Lung (tissue), 12 donors: ENCODE data around the gene UBE2O. TPM values are rescaled to one million over a fixed set of nuclear protein-coding genes. Genes with fewer than 3 reads are reported as not detected.

ENCODE experiments used
- ATAC-seq: fragments of 200-7000 bp; cut with Tn5 transposase; one replicate; pipeline ENCODE4 v1.9.1; 2020; ENCODE audit warnings: moderate number of reproducible peaks; ENCODE audit not compliant: insufficient read depth, low FRiP score
- DNase-seq, 3 donors: peaks; one replicate each; pipeline ENCODE4 v3.0.0-alpha.2; 2013 to 2017
- H3K27ac ChIP-seq, 2 donors: one replicate each; pipeline ENCODE4 v1.5.1; 2013; ENCODE audit warnings: mild to moderate bottlenecking in 2 of 2, moderate library complexity in 2 of 2, control low read depth in 1 of 2, inconsistent platforms in 1 of 2, low read depth in 1 of 2, low read length in 1 of 2
- H3K27me3 ChIP-seq, 3 donors: one replicate each; pipeline ENCODE4 v1.5.1; 2013; ENCODE audit warnings: low read length in 2 of 3; ENCODE audit not compliant: control insufficient read depth in 3 of 3, insufficient read depth in 3 of 3
- H3K36me3 ChIP-seq, 4 donors: one replicate each; pipeline ENCODE4 v1.5.1; 2013; ENCODE audit warnings: low read length in 4 of 4, mild to moderate bottlenecking in 1 of 4, moderate library complexity in 1 of 4; ENCODE audit not compliant: control insufficient read depth in 4 of 4, insufficient read depth in 4 of 4
- H3K4me1 ChIP-seq, 5 donors: one replicate each; pipeline ENCODE4 v1.5.1; 2013; ENCODE audit warnings: low read length in 5 of 5, mild to moderate bottlenecking in 2 of 5, moderate library complexity in 1 of 5; ENCODE audit not compliant: control insufficient read depth in 5 of 5, insufficient read depth in 5 of 5
- H3K4me3 ChIP-seq: one replicate; pipeline ENCODE4 v1.5.1; 2013; ENCODE audit warnings: mild to moderate bottlenecking, control low read depth, moderate library complexity
- H3K9ac ChIP-seq, 2 donors: one replicate each; pipeline ENCODE4 v1.5.1; 2013; ENCODE audit warnings: low read length in 2 of 2, control low read depth in 1 of 2; ENCODE audit not compliant: insufficient read depth in 1 of 2
- H3K9me3 ChIP-seq, 4 donors: one replicate each; pipeline ENCODE4 v1.5.1; 2013; ENCODE audit warnings: low read length in 3 of 4, mild to moderate bottlenecking in 1 of 4, moderate library complexity in 1 of 4; ENCODE audit not compliant: control insufficient read depth in 4 of 4, insufficient read depth in 3 of 4
- WGBS, 2 donors: extraction: QIAGEN DNeasy Blood & Tissue Kit; methylation state at CpG; one replicate each; pipeline ENCODE4 v1.1.7; 2013; 5-methylcytosine and 5-hydroxymethylcytosine counted together
- polyA plus RNA-seq, 2 donors: library from polyadenylated mRNA; stranded (reverse); fragments of 200-250 nt; gene quantifications; one replicate each; pipeline ENCODE4 v1.2.1, GENCODE V29; 2013
- total RNA-seq, 2 donors: library from RNA; depleted of rRNA in 1 of 2; stranded (reverse); fragments of >200 nt in 1 of 2; gene quantifications; one replicate each; pipeline ENCODE4 v1.2.1, GENCODE V29; 2014 to 2021
- TF ChIP-seq, protein P1 (sequence below): IDR thresholded peaks from 2 replicates; pipeline ENCODE4 v1.5.1; 2012; ENCODE audit warnings: mild to moderate bottlenecking; ENCODE audit errors: control extremely low read depth, extremely low read depth
- donor health status: control.
- donor health status: control.
- donor health status: Bipolar disorder and iron deficiency.
- donor health status: healthy.
- donor health status: DM: yes; HTN: yes; CAD: no.

The UBE2O gene
- total and polyA plus RNA-seq, 4 donors, result 10.8 to 24.6 (median 17.7) TPM

DNA sequence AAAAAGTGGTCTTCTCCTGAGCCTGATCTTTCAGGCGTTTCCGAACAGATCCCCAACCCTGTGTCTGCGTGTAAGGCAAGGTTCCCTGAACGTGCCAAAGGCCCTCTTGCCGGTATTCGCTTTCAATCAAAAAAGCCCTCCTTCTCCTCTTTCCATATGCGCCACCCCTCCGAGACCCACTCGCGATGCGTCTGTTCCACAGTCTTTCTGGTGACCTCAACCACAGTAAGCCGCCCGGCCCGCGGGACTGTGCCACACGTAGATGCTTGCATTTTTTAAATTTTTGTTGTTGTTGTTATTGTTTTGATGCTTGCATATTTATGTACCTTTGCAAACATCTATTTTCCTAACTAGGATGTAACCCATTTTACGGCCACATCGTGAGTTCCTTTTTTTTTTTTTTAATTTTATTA lies 98.6 kb downstream of the UBE2O start:
- no peaks in the 10 kb centered on the region for H3K36me3 ChIP-seq
- H3K4me3 ChIP-seq, result peak overlapping the region; percentile 82
- H3K9ac ChIP-seq, result no peak overlapping the region
- no peaks in the 10 kb centered on the region for H3K9me3 ChIP-seq
- TF ChIP-seq, protein P1, sequence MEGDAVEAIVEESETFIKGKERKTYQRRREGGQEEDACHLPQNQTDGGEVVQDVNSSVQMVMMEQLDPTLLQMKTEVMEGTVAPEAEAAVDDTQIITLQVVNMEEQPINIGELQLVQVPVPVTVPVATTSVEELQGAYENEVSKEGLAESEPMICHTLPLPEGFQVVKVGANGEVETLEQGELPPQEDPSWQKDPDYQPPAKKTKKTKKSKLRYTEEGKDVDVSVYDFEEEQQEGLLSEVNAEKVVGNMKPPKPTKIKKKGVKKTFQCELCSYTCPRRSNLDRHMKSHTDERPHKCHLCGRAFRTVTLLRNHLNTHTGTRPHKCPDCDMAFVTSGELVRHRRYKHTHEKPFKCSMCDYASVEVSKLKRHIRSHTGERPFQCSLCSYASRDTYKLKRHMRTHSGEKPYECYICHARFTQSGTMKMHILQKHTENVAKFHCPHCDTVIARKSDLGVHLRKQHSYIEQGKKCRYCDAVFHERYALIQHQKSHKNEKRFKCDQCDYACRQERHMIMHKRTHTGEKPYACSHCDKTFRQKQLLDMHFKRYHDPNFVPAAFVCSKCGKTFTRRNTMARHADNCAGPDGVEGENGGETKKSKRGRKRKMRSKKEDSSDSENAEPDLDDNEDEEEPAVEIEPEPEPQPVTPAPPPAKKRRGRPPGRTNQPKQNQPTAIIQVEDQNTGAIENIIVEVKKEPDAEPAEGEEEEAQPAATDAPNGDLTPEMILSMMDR, result no peak
- no peaks in the 10 kb centered on the region for H3K27me3 ChIP-seq
- ATAC-seq (no peak), DNase-seq (no peak)
- no peak overlapping the region for H3K27ac ChIP-seq
- 1 to 2% methylated on average over 18 of the region's 18 CpGs for WGBS, 2 donors
- peaks cover 0 to 8% (median 1%) of the 10 kb centered on the region in 5 donors for H3K4me1 ChIP-seq

DNA sequence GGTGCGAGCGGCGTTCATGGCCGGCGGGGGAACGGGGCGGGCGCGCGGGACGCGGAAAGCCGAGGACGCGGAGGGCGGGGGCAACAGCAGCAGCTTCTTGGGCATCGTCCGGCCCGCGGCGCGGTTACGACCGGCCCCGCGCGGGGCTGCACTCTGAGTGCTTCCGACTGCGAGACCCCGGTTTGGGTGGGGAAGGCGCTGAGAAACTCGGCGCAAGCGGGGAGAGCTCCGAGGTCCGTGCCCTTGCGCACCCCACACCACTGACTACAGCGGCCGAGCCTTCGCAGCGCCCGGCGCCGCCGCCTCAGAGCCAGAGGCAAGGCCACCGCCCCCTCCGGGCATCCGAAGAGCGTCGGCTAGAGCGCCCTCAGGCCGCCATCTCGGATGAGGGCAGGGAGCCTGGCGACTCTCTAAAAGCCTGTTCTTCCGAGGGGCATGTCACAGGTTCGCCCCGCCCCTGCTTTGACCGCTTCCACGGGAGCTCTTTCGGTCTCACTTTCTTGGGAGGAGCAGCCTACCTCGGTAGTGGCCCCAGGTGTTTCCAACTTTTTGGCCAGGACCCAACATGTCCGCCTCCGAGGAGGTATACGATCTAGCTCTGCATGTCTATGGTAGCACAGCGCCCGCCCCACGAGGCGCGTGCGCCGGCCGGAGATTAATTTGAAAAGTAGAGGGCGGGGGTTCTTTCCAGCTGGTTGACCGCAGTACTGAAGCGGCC lies 99.2 kb downstream of the UBE2O start, which contains the start of gene PRPSAP1:
PRPSAP1 (minus strand) TSS at position 318 of the 718 bp plus-strand sequence; CDS start at position 105, 213 bp downstream.
- WGBS, 2 donors, result 0 to 1% methylated on average over 68 to 75 of the region's 75 CpGs

DNA sequence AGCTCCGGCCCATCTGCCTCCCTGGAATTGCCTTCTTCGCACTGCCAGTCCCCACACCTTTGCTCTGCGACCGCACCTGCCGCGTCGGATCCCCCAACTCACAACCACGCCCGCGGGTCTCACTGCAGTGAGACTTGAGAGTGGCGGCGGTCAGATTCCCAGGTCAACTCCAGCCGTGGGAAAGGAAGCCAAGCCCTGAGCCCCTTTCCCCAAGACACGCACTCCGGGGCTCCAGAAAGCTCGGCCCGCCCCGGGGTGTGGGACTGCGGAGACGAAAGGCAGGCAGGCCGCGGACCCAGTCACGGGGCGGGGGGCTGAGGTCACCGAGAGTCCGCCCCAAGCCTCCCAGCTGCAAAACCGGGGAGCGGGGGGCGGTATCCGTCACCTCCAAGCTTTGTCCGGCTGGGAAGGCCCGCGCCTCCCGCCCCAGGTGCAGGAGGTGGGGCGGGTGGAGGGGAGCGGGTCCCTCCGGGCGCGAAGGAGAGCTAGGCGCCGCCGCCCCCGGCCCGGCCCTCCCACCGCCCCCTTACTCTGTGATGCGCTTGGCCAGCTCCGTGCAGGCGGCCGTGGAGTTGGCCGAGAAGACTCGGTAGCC lies 99.9 kb downstream of the UBE2O start:
- H3K9me3 ChIP-seq, result no peaks in the 10 kb centered on the region
- DNase-seq, result no peak
- 0 to 1% methylated on average over 50 to 51 of the region's 51 CpGs for WGBS, 2 donors
- H3K27ac ChIP-seq, result peak overlapping the region; percentile 96 to 97
- peak; percentile 7 for ATAC-seq
- peak overlapping the region; percentile 0 to 66 for H3K9ac ChIP-seq
- H3K36me3 ChIP-seq, result peaks cover 0 to under 1% (median 0%) of the 10 kb centered on the region in 4 donors
- TF ChIP-seq, protein P1, result no peak
- peak overlapping the region; percentile 82 for H3K4me3 ChIP-seq
- peaks cover 0 to 8% (median 1%) of the 10 kb centered on the region in 5 donors for H3K4me1 ChIP-seq
- no peaks in the 10 kb centered on the region for H3K27me3 ChIP-seq

More for the DNA sequence above, 99.2 kb downstream of the UBE2O start, which contains the start of gene PRPSAP1:
- ATAC-seq (peak; percentile 95), DNase-seq (peak; percentile 89 to 96 (median 94))
- Histone ChIP-seq H3K27ac (peak within 1 kb of the TSS; percentile 96 to 97), H3K4me3 (peak within 1 kb of the TSS; percentile 82), H3K9me3 (no peaks in the 10 kb centered on the region), H3K9ac (peak within 1 kb of the TSS; percentile 0 to 66), H3K36me3 (no peaks in the 10 kb centered on the region), H3K27me3 (no peaks in the 10 kb centered on the region), H3K4me1 (peaks cover 0 to 8% (median 1%) of the 10 kb centered on the region in 5 donors)
- TF ChIP-seq, protein P1, result peak; percentile 38
